ENCODE measurements around the gene CTDSP1. TPM values are rescaled to one million over a fixed set of nuclear protein-coding genes. Genes with fewer than 3 reads are reported as not detected.

CTDSP1 gene
- total RNA-seq, 2 donors from 2014 or later = 92.5 to 106 TPM

DNA sequence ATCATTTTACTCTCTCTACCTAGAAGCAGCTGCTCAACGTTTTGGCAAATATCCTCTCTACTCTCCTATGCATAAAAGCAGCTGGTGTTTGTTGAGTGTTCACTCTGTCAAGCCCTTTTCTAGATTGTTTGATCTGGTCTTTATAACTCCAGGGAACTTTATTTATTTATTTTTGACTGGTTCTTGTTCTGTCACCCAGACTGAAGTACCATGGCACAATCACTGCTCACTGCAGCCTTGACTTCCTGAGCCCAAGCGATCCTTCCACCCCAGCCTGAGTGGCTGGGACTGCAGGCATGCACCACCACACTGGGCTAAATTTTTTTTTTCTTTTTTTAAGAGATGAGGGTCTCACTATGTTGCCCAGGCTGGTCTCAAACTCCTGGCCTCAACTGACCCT lies 30.3 kb upstream of the CTDSP1 start:
- ATAC-seq = no peak
- Mint-ChIP-seq H3K36me3 (no peaks in the 10 kb centered on the region), H3K4me1 (ENCODE audit: low read depth in 2 of 2) (peaks cover 0 to 11% of the 10 kb centered on the region in 2 donors), H3K27ac (peak overlapping the region; percentile 64 to 76), H3K4me3 (peak overlapping the region; percentile 42), H3K27me3 (no peaks in the 10 kb centered on the region), H3K9me3 (no peaks in the 10 kb centered on the region)
- no peak for DNase-seq (ENCODE audit: low spot score)

DNA sequence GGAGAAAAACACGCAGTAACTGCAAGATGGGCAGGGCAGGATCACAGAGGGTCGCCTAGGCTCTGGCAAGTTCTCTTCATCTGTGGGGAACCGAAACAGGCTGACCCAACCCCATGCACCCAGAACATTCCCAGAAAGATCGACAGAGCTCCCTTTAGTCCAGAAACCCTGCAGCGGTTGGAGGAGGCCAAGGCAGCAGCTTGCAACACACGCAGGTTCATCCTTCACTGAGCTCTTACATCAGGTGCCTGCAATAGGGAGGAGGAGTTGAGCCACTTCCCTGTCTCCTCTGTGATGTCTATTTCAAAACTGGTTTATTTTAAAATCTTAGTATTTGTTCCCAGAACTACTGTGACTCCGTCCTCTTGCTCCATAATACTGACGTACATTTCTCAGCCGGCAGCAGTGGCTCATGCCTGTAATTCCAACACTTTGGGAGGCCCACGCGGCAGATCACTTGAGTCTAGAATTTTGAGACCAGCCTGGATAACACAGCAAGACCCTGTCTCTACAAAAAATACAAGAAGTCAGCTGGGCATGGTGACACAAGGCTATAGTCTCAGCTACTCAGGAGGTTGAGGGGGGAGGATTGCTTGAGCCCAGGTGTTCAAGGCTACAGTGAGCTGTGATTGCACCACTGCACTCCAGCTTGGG lies 29.1 kb upstream of the CTDSP1 start:
- Mint-ChIP-seq H3K4me3 (no peak overlapping the region), H3K4me1 (ENCODE audit: low read depth in 2 of 2) (peaks cover 0 to 11% of the 10 kb centered on the region in 2 donors), H3K9me3 (no peaks in the 10 kb centered on the region), H3K27ac (no peak overlapping the region), H3K27me3 (no peaks in the 10 kb centered on the region), H3K36me3 (no peaks in the 10 kb centered on the region)
- ATAC-seq = no peak
- DNase-seq (ENCODE audit: low spot score) = no peak

DNA sequence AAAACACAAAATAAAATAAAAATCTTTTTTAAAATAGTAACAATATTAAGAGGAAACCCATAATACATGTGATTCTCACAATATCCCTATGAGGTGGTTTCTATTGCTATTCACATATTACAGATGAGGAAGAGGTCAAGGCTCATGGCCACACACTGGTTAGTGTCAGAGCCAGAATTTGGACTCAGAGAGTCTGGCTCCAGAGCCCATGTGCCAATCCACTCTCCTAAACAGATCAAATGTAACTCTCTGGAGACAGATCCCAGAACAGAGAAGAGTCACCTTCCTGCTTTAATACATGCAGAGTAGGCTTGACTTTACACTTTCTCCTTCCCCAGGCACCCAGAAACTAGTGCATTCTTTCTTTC lies 27.7 kb upstream of the CTDSP1 start:
- no peaks in the 10 kb centered on the region for H3K9me3 Mint-ChIP-seq
- DNase-seq (ENCODE audit: low spot score) (no peak), ATAC-seq (no peak)
- H3K27ac Mint-ChIP-seq = no peak overlapping the region
- no peak overlapping the region for H3K4me3 Mint-ChIP-seq
- no peaks in the 10 kb centered on the region for H3K27me3 Mint-ChIP-seq
- H3K4me1 Mint-ChIP-seq (ENCODE audit: low read depth in 2 of 2) = peaks cover 0 to 11% of the 10 kb centered on the region in 2 donors
- H3K36me3 Mint-ChIP-seq = no peaks in the 10 kb centered on the region

DNA sequence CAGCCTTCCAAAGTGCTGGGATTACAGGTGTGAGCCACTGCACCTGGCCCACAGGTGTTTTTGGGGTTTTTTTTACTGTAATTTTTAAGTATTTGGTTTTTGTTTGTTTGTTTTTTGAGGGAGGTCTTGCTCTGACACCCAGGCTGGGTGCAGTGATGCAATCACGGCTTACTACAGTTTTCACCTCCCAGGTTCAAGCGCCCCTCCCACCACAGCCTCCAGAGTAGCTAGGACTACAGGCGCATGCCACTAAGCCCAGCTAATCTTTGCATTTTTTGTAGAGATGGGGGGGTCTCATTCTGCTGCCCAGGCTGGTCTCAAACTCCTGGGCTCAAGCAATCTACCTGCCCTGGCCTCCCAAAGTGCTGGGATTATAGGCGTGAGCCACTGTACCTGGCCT lies 24.9 kb upstream of the CTDSP1 start:
- peaks cover 0 to 11% of the 10 kb centered on the region in 2 donors for H3K4me1 Mint-ChIP-seq (ENCODE audit: low read depth in 2 of 2)
- no peaks in the 10 kb centered on the region for H3K36me3 Mint-ChIP-seq
- DNase-seq (ENCODE audit: low spot score) = no peak
- H3K4me3 Mint-ChIP-seq = no peak overlapping the region
- ATAC-seq = no peak
- no peaks in the 10 kb centered on the region for H3K27me3 Mint-ChIP-seq
- no peaks in the 10 kb centered on the region for H3K9me3 Mint-ChIP-seq
- no peak overlapping the region for H3K27ac Mint-ChIP-seq

DNA sequence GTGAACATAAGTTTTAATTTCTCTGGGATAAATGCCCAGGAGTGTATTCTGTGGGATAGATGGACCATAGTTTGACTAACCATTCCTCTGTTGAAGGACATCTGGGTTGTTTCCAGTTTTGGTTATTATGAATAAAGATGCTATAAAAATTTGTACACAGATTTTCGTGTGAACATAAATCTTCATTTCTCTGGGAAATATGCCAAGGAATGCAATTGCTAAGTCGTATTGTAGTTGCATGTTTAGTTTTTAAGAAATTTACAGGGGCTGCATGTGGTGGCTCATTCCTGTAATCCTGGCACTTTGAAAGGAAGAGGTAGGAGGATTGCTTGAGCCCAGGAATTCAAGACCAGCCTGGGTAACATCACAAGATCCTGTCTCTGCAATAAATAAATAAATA lies 24.5 kb upstream of the CTDSP1 start:
- Mint-ChIP-seq H3K4me1 (ENCODE audit: low read depth in 2 of 2) (peaks cover 0 to 6% of the 10 kb centered on the region in 2 donors), H3K27me3 (no peaks in the 10 kb centered on the region), H3K36me3 (no peaks in the 10 kb centered on the region), H3K27ac (no peak overlapping the region), H3K9me3 (no peaks in the 10 kb centered on the region), H3K4me3 (no peak overlapping the region)
- DNase-seq (ENCODE audit: low spot score) (no peak), ATAC-seq (no peak)

GRCh38 chr2:218378053-218378452 lies 21.6 kb upstream of the CTDSP1 start:
- Mint-ChIP-seq H3K9me3 (no peaks in the 10 kb centered on the region), H3K27ac (no peak overlapping the region), H3K4me3 (no peak overlapping the region), H3K36me3 (no peaks in the 10 kb centered on the region), H3K4me1 (ENCODE audit: low read depth in 2 of 2) (peaks cover 5 to 10% of the 10 kb centered on the region in 2 donors), H3K27me3 (no peaks in the 10 kb centered on the region)
- peak; percentile 46 to 50 for ATAC-seq
- DNase-seq (ENCODE audit: low spot score) = no peak

- peak in 1 of 2 donors; percentile 49 for ATAC-seq
- Mint-ChIP-seq H3K36me3 (no peaks in the 10 kb centered on the region), H3K4me1 (ENCODE audit: low read depth in 2 of 2) (peaks cover 5 to 10% of the 10 kb centered on the region in 2 donors), H3K27me3 (no peaks in the 10 kb centered on the region), H3K4me3 (no peak within 1 kb of the TSS), H3K9me3 (no peaks in the 10 kb centered on the region), H3K27ac (peak within 1 kb of the TSS in 1 of 2 donors; percentile 25)
- DNase-seq (ENCODE audit: low spot score) = no peak
Observed at GRCh38 chr2:218381916-218382366, 17.7 kb upstream of the CTDSP1 start, which contains the start of gene SLC11A1. SLC11A1 (plus strand) TSS chr2:218382273; CDS start chr2:218382369, 96 bp downstream.

DNA sequence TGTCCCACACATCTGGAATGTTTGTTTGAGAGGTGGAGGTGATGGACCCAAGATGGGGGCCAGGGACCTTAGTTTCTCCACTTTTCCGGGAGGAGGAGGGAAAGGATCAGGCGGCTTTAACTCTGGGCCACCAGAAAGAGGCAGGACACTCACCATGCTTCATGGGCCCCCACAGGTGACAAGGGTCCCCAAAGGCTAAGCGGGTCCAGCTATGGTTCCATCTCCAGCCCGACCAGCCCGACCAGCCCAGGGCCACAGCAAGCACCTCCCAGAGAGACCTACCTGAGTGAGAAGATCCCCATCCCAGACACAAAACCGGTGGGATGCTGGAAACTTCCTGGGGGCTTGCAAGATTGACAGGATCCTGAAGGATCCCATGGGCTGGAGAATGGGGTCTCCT lies 16.9 kb upstream of the CTDSP1 start:
- Mint-ChIP-seq H3K36me3 (no peaks in the 10 kb centered on the region), H3K4me3 (no peak overlapping the region), H3K27me3 (peaks cover 0 to 4% of the 10 kb centered on the region in 2 donors), H3K4me1 (ENCODE audit: low read depth in 2 of 2) (peaks cover 5 to 14% of the 10 kb centered on the region in 2 donors), H3K27ac (no peak overlapping the region), H3K9me3 (no peaks in the 10 kb centered on the region)
- DNase-seq (ENCODE audit: low spot score) (no peak), ATAC-seq (peak in 1 of 2 donors; percentile 46)

- ATAC-seq (peak in 1 of 2 donors; percentile 4), DNase-seq (ENCODE audit: low spot score) (no peak)
- Mint-ChIP-seq H3K4me1 (ENCODE audit: low read depth in 2 of 2) (peaks cover 5 to 9% of the 10 kb centered on the region in 2 donors), H3K27me3 (peaks cover 0 to 4% of the 10 kb centered on the region in 2 donors), H3K9me3 (no peaks in the 10 kb centered on the region), H3K36me3 (no peaks in the 10 kb centered on the region), H3K27ac (no peak overlapping the region), H3K4me3 (no peak overlapping the region)
Observed at GRCh38 chr2:218383892-218384519, 15.7 kb upstream of the CTDSP1 start.

- Mint-ChIP-seq H3K36me3 (no peaks in the 10 kb centered on the region), H3K4me1 (ENCODE audit: low read depth in 2 of 2) (peaks cover 10 to 16% of the 10 kb centered on the region in 2 donors), H3K4me3 (no peak overlapping the region), H3K27ac (no peak overlapping the region), H3K27me3 (peaks cover 0 to 4% of the 10 kb centered on the region in 2 donors), H3K9me3 (no peaks in the 10 kb centered on the region)
- ATAC-seq (no peak), DNase-seq (ENCODE audit: low spot score) (no peak)
Observed at GRCh38 chr2:218384975-218385374, 14.7 kb upstream of the CTDSP1 start.

DNA sequence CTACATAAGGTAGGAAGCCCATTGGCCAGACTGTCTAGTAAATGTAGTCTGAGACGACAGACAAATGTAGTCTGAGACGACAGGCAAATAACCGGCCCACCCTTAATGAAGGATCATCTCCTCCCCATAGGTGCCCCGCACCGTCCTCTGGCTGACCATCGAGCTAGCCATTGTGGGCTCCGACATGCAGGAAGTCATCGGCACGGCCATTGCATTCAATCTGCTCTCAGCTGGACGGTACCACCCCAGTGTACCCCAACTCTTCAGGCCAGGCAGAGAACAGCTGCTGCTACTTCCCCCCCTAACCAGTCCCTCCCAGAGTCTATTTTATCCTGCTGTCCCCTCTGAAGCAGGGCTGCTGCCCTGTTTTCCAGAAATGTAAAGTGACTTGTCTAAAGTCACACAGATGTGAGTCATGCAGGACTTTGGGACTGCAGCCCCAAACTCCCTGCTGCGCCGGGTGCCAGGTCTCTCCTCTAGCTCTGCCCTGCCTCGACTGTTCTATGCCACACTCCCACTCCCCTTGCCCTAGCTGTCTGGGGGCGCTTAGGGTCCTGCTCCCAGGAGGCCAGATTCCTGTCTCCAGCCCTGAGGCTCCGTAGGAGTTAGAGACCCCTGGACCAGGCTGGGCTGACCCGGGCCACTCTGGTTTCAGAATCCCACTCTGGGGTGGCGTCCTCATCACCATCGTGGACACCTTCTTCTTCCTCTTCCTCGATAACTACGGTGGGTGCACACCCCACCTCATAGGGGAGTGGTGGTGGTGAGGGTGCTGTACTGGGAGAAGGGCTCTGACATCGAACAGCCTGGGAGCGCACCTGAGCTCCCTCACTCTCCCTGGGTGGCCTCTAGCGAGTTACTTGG lies 12.9 kb upstream of the CTDSP1 start:
- peaks cover 9 to 18% of the 10 kb centered on the region in 2 donors for H3K4me1 Mint-ChIP-seq (ENCODE audit: low read depth in 2 of 2)
- H3K4me3 Mint-ChIP-seq = no peak overlapping the region
- no peaks in the 10 kb centered on the region for H3K36me3 Mint-ChIP-seq
- H3K27ac Mint-ChIP-seq = no peak overlapping the region
- ATAC-seq (peak in 1 of 2 donors; percentile 18), DNase-seq (ENCODE audit: low spot score) (no peak)
- no peaks in the 10 kb centered on the region for H3K9me3 Mint-ChIP-seq
- H3K27me3 Mint-ChIP-seq = peaks cover 0 to 4% of the 10 kb centered on the region in 2 donors

- peak; percentile 58 to 61 for ATAC-seq
- H3K27me3 Mint-ChIP-seq = peaks cover 0 to 4% of the 10 kb centered on the region in 2 donors
- no peaks in the 10 kb centered on the region for H3K9me3 Mint-ChIP-seq
- no peak for DNase-seq (ENCODE audit: low spot score)
- H3K36me3 Mint-ChIP-seq = no peaks in the 10 kb centered on the region
- no peak overlapping the region for H3K4me3 Mint-ChIP-seq
- H3K4me1 Mint-ChIP-seq (ENCODE audit: low read depth in 2 of 2) = peaks cover 8 to 16% of the 10 kb centered on the region in 2 donors
- H3K27ac Mint-ChIP-seq = no peak overlapping the region
Observed at GRCh38 chr2:218387369-218388194, 12.1 kb upstream of the CTDSP1 start.
